HG03521 (cell line): ENCODE measurements around the gene POTEF.
A peak's percentile ranks its signal among the peaks of the same experiment; 100 is the strongest.
"Not testable (repeated sequence)": the region's sequence is repeated elsewhere in the genome, so short reads cannot be mapped to it uniquely, and the experiment has no call there.

Experiments
- ATAC-seq: cut with Tn5 transposase; IDR thresholded peaks from one replicate; pipeline ENCODE4 v1.9.1; 2021; ENCODE audit warnings: mild to moderate bottlenecking, moderate library complexity; ENCODE audit not compliant: unreplicated experiment

POTEF gene

GRCh38 chr2:130152816-130153595 lies 24.0 kb upstream of the POTEF start:
- no peak for ATAC-seq

- not testable (repeated sequence) for ATAC-seq
These were observed 23.3 kb upstream of the POTEF start for GRCh38 chr2:130152136-130152815.

- ATAC-seq = not testable (repeated sequence)
These were observed 22.1 kb upstream of the POTEF start for GRCh38 chr2:130151145-130151512.

- no peak for ATAC-seq
These were observed 21.4 kb upstream of the POTEF start for GRCh38 chr2:130150181-130151144.

DNA sequence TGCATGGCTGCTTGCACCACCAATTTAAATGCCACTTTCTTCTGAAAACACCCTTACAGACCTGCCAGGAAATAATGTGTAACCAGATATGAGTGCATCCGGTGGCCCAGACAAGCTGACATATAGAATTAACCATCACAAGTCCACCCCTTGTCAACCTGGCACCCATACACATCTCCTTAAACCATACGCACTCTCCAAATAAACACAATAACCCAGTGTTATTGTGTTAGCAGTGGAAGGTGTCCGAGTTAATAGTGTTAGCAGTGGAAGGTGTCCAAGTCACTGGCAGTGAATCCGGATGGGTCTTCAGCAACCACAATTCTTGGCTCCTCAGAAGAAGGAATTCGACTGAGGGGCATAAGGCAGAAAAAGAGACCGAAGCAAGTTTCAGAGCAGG lies 19.5 kb upstream of the POTEF start:
- ATAC-seq = not testable (repeated sequence)

- peak; percentile 83 for ATAC-seq
These were observed 16.0 kb upstream of the POTEF start, which contains the start of gene CCDC74B for GRCh38 chr2:130145006-130145414. Gene CCDC74B (minus strand): TSS chr2:130145112. CDS start chr2:130144996, 116 bp downstream.

DNA sequence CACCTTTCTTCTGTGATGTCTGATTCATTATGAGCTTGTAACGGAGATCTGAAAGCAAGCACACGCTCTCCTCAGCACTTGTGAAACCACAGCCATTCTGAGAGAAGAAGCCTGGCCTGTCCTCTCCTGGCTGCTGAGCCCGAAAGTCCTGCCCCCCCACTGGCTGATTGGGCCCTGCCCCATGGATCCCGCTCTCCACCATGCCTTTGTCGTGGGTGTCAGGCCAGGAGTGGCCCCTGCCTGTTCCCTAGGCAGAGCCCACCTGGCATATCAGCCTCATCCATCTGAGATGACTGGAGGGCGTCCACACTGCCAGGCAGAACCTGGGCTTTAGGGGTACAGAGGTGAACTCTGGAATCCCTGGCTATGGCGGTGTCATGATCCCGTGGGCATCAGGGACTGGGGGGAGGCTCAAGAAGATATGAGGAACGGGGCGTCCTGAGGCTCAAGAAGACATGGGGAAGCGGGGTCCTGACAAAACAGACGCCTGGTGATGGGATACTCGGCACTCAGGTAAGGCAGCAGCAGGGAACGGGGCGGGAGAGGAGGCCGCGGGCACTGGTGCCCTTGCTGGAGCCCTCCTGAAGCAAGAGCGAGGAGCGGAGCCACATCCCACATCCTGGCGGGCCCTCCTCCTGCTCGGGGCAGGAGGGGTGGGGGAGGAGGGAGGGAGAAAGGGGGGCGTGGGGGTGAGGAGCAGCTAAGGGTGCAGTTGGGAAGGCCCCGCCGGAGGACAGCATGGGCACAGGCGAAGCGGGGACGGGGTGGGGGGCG lies 14.4 kb upstream of the POTEF start:
- not testable (repeated sequence) for ATAC-seq

DNA sequence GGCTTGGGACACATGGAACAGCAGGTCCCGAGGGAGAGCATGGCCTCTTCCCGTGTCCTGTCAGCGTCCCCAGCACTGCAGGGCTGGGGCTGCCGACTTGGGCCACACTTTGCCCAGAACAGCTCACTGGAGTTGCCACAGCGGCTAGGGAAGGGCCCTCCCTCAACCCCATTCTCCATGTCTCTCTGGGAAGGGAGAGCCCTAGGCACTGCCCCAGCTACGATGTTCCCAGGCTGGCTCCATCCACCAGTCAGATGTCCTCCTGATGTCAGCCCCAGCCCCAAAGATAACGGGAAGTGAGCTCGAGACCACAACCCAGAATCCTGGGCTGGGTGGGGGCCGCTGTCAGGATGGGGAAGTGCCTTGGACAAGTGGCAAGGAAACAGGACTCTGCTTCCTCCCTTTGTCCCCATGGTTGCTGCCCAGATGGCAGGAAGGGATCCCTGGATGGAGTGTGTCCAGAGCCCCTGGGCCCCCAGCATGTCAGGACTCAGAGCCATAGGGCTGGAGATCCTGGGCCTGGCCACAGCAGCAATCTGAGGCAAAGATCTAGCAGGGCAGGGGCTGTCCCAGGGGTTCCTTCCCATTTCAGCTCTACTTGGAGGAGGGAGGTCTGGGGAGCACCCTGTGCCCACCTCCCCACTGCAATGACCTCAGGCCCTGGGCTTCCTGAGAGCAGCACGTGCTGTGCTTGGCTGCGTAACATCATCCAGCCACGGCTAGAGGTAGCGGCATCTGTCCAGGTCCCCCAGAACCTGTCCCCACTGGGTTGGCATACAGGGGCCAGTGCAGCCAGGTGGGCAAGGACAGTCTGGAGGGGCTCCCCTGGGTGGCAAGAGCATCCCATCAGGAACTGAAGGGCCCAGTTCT lies 13.6 kb upstream of the POTEF start:
- ATAC-seq = not testable (repeated sequence)

- ATAC-seq = not testable (repeated sequence)
These were observed 12.8 kb upstream of the POTEF start for GRCh38 chr2:130141645-130142370.

- ATAC-seq = not testable (repeated sequence)
These were observed 12.0 kb upstream of the POTEF start for GRCh38 chr2:130141002-130141401.

- ATAC-seq = not testable (repeated sequence)
These were observed 11.5 kb upstream of the POTEF start for GRCh38 chr2:130140516-130140915.

DNA sequence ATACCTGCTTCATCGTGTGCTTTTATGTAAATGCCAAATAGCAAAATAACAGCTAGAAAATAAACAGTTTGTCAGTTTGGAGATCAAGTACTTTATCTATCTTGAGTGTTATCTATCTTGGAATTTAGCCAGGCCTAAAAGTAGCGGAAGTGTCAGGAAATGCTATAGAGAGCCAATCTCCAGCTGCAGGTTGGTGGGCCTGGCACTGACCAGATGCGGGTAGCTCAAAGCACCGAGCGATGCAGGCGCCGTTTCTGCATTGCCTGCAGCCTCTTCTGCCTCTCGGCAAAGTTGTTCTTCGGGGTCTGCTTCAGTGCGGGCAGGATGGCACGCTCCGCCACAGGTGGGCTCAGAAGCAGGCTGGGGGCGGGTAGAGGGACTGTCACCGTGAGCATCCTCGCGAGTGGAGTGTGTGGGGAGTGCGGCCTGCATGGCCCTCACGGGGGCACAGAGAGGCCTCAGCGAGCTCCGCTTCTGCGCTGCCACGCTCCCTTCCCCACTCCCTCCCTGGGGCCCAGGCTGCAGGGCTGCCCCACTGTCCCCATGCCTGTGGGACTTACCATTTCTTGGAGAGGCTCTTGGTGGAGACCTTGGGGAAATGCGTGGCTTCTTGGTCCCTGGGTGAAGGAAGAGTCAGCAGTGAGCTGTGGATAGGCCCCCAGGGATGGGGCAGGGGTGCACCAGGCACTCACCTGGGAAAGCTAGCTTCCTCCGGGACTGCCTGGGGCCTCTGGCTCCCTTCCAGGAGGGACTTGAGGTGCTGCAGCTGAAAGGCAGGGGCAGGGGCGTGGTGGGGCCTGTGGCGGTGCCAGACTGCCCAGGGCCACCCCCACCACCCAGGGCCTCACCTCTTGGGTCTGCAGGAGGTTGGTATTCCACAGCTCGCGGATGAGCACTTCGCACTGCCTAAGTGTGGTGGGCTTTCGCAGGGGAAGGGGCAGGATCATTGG lies 10.6 kb upstream of the POTEF start:
- ATAC-seq = not testable (repeated sequence)

DNA sequence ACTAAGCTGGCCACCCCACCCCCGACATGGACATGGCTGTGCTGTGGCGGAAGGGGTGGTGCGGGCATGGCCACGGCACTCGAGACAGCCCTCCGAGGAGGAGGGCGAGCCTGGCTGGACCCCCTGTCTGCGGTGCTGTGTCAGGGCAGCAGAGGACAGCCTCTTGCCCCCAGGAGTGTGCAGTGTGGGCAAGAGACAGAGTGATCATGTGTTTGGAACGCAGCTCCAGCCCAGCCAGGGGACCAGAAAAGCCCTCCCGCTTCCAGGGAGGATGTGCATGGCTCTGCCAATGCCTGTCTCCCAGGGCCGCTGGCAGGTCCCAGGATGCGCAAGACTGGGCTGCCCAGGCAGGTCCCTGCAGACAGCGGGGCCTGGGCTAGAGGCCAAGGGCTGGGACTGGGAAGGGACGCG lies 9.8 kb upstream of the POTEF start:
- ATAC-seq = not testable (repeated sequence)

- not testable (repeated sequence) for ATAC-seq
These were observed 9.3 kb upstream of the POTEF start for GRCh38 chr2:130138326-130138725.

DNA sequence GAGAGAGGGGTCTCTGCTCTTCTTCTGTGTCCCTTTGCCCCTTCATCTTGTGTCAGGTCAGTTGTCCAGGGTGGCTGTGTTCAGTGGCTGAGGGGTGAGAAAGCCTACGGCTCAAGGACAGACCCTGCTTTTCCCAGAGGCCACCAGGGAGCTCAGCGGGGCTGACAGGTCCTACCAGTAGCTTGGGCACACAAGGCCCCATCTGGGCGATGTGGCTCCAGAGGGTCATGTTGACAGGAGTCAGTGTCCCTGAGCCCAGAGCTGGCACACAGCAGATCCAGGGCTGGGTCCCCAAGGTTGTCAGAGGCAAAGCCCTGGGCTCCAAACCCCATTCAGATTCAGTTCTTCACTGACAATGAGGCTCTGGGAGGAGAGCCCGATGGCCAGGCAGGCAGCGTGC lies 8.1 kb upstream of the POTEF start:
- ATAC-seq = not testable (repeated sequence)

DNA sequence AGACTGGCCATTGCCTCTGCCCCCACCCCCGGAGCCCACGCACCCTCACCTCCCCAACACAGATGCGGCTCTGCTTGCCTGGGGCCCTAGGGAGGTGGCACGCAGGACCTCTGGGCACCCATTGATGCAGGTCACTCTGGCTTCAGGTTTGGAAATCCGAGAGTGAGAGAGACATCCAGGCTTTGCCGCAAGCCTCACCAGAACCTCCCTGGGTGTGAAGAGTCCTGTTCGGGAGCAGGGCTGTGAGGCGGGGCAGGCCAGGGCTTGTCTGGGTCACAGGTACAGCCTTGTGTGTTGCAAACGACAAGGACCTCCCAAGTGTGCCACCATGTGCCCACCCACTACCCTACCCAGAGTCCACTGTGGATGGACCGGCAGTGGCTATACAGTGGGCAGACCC lies 7.5 kb upstream of the POTEF start:
- not testable (repeated sequence) for ATAC-seq
